Neural crest cell (in vitro differentiated cells): Measurements from ENCODE around the gene RSPO1. TPM values are rescaled to one million over a fixed set of nuclear protein-coding genes. Genes with fewer than 3 reads are reported as not detected.
A peak's percentile ranks its signal among the peaks of the same experiment; 100 is the strongest.

Source experiments
- DNase-seq: peaks from one replicate; pipeline ENCODE4 v3.0.0; 2021; ENCODE audit warnings: low read depth, mixed read lengths, low spot score
- H3K27ac Mint-ChIP-seq: one replicate; pipeline ENCODE4 v1.8.0; 2021; ENCODE audit warnings: mild to moderate bottlenecking, mixed read lengths; ENCODE audit not compliant: unreplicated experiment
- H3K27me3 Mint-ChIP-seq: 2 replicates; pipeline ENCODE4 v1.8.0; 2021; ENCODE audit warnings: low read depth, mild to moderate bottlenecking, mixed read lengths
- H3K36me3 Mint-ChIP-seq: 2 replicates; pipeline ENCODE4 v1.8.0; 2021; ENCODE audit warnings: low read depth, mild to moderate bottlenecking, mixed read lengths
- H3K4me1 Mint-ChIP-seq: 2 replicates; pipeline ENCODE4 v1.8.0; 2021; ENCODE audit warnings: mixed read lengths
- H3K4me3 Mint-ChIP-seq: one replicate; pipeline ENCODE4 v1.8.0; 2021; ENCODE audit warnings: mild to moderate bottlenecking, mixed read lengths
- H3K9me3 Mint-ChIP-seq: 2 replicates; pipeline ENCODE4 v1.8.0; 2021; ENCODE audit warnings: mixed read lengths
- total RNA-seq: library from RNA; stranded (reverse); gene quantifications from 2 replicates; pipeline ENCODE4 v1.2.1, GENCODE V29; 2021
- TF ChIP-seq, protein P1 (sequence below): fragments of 200-600 bp; sonication (generic); conservative IDR thresholded peaks from 2 replicates; pipeline ENCODE4 v1.5.0; 2021; ENCODE audit warnings: antibody characterized with exemption, mild to moderate bottlenecking

RSPO1 gene
- total RNA-seq, 1 donor from 2014 or later = 0.54 TPM

DNA sequence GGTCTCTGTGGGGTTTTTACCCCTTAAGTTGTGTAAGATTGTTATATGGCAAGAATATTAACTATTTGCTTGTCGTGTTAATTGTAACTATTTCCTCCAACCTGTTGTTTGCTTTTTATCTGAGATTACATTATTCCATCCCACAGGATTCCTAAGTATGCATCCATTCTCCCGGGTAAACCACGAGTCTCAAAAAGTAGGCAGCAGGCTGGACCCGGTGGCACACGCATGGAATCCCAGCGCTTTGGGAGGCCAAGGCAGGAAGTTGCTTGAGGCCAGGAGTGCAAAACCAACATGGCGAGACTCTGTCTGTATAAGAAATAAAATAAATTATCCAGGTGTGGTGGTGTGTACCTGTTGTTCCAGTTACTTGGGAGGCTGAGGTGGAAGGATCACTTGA lies 12.6 kb upstream of the RSPO1 start:
- no peaks in the 10 kb centered on the region for H3K36me3 Mint-ChIP-seq
- H3K27me3 Mint-ChIP-seq = peaks cover 28% of the 10 kb centered on the region
- no peak for DNase-seq
- H3K4me3 Mint-ChIP-seq = no peak overlapping the region
- no peaks in the 10 kb centered on the region for H3K9me3 Mint-ChIP-seq
- H3K27ac Mint-ChIP-seq = no peak overlapping the region
- TF ChIP-seq, protein P1, sequence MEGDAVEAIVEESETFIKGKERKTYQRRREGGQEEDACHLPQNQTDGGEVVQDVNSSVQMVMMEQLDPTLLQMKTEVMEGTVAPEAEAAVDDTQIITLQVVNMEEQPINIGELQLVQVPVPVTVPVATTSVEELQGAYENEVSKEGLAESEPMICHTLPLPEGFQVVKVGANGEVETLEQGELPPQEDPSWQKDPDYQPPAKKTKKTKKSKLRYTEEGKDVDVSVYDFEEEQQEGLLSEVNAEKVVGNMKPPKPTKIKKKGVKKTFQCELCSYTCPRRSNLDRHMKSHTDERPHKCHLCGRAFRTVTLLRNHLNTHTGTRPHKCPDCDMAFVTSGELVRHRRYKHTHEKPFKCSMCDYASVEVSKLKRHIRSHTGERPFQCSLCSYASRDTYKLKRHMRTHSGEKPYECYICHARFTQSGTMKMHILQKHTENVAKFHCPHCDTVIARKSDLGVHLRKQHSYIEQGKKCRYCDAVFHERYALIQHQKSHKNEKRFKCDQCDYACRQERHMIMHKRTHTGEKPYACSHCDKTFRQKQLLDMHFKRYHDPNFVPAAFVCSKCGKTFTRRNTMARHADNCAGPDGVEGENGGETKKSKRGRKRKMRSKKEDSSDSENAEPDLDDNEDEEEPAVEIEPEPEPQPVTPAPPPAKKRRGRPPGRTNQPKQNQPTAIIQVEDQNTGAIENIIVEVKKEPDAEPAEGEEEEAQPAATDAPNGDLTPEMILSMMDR = no peak
- no peaks in the 10 kb centered on the region for H3K4me1 Mint-ChIP-seq

DNA sequence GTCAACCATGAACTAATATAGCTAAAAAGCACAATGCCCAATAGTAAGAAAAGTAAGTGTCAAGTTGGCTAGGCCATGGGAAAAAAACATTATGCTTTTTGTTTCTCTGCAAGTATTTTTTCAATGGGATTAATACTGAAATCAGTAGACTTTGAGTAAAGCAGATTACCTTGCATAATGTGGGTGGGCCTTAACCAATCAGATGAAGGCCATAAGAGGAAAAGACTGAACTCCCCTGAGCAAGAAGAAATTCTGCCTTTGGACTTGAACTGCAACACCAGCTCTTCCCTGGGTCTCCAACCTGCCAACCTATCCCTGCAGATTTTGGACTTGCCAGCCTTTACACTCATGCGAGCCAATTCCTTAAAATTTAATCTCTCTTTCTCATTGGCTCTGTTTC lies 6.4 kb upstream of the RSPO1 start:
- H3K27me3 Mint-ChIP-seq = peaks cover 6% of the 10 kb centered on the region
- no peaks in the 10 kb centered on the region for H3K36me3 Mint-ChIP-seq
- no peaks in the 10 kb centered on the region for H3K4me1 Mint-ChIP-seq
- H3K27ac Mint-ChIP-seq = no peak overlapping the region
- TF ChIP-seq, protein P1 = no peak
- no peaks in the 10 kb centered on the region for H3K9me3 Mint-ChIP-seq
- no peak for DNase-seq
- H3K4me3 Mint-ChIP-seq = no peak overlapping the region

DNA sequence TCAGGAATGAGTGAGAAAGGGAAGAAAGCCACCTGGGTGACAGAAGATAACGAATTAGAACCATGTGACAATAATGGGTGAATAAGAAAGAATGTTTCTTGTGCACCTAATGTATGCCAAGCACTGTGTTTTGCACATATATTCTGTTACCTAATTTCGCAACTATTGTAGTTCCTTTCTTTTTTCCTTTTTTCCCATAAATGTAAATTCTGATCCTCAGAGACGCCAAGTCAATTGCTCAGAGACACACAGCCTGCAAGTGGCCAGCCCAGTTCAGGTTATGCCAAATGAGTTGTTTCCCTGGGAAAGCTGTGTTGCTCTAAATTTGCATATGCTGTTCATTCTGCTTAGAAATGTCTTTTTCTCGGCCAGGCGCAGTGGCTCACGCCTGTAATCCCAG lies 1.7 kb upstream of the RSPO1 start:
- H3K27me3 Mint-ChIP-seq = peaks cover 29% of the 10 kb centered on the region
- TF ChIP-seq, protein P1 = no peak

DNA sequence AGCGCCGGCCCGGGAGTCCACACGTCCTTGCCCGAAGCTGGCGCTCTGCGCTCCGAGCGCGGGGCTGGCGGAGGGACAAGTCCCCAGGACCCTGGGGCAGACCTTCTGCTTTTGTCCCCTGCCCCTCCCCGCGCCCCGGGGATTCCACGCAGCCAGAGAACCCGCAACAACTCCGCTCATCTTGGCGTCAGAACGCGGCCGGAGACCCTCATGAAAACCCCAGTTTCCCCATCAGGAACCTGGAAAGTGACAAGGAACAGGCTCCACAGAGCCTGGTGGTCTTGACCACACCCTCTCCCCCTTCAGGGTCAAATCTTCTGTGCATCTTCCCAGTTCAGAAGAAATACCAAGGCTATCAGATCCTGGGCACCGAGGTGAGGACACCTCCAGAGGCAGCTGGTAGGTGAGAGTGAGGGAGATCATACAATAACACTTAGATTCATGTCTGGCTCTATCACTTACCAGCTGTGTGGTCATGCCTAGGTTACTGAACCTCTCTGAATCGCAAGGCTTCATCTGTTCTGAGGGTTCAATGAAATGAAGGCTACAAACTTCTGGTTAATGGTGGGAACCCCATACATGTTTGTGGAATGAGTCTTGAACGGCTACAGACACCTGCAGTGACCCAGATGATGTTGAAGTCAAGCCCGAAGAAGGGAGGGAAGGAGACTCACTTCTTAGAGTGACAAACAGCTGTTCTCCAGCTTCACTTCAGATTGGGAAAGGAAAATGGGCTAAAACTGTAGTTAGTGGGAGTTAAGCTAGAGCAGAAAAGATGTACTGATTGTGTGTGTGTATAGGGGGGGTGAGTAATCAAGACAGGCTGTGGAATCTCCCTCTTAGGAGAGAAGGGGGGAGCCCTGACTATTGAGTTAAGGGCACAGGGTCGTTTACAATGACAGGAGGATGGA lies 555 bp upstream of the RSPO1 start:
- H3K36me3 Mint-ChIP-seq = no peaks in the 10 kb centered on the region
- no peaks in the 10 kb centered on the region for H3K4me1 Mint-ChIP-seq
- peaks cover 40% of the 10 kb centered on the region for H3K27me3 Mint-ChIP-seq
- TF ChIP-seq, protein P1 = no peak
- H3K4me3 Mint-ChIP-seq = peak overlapping the region; percentile 24
- no peak for DNase-seq
- no peak overlapping the region for H3K27ac Mint-ChIP-seq
- H3K9me3 Mint-ChIP-seq = no peaks in the 10 kb centered on the region

More for the DNA sequence above, 1.7 kb upstream of the RSPO1 start:
- H3K4me1 Mint-ChIP-seq = no peaks in the 10 kb centered on the region
- no peak overlapping the region for H3K4me3 Mint-ChIP-seq
- no peak overlapping the region for H3K27ac Mint-ChIP-seq
- H3K9me3 Mint-ChIP-seq = no peaks in the 10 kb centered on the region
- no peak for DNase-seq
- no peaks in the 10 kb centered on the region for H3K36me3 Mint-ChIP-seq

DNA sequence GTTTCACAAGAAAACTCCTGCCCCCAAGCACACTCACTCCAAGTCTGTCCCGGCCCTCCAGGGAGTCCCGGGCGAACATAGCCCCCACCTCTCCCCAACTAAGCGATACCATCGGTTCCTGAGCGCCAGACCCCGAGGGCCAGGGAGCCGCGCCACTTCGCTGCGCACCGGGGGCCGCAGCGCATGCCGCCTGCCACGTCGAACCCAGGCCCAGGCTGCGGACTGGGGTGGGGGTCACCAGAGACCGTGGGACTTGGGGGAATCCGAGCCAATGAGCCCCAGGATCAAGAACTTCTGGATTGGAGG lies 801 bp downstream of the RSPO1 start:
- Mint-ChIP-seq H3K27ac (no peak overlapping the region), H3K9me3 (no peaks in the 10 kb centered on the region), H3K4me1 (no peaks in the 10 kb centered on the region), H3K27me3 (peaks cover 54% of the 10 kb centered on the region), H3K36me3 (no peaks in the 10 kb centered on the region), H3K4me3 (no peak overlapping the region)
- no peak for DNase-seq
- TF ChIP-seq, protein P1 = no peak
